Breast epithelium (tissue), 4 donors: ENCODE measurements around the gene HEATR9. TPM values are rescaled to one million over a fixed set of nuclear protein-coding genes. Genes with fewer than 3 reads are reported as not detected.

Experiments used
- DNase-seq, 2 donors: peaks; one replicate each; pipeline ENCODE4 v3.0.0-alpha.2; 2019; ENCODE audit warnings: low spot score in 2 of 2
- H3K27ac ChIP-seq, 2 donors: fragments of 200-600 bp; sonication (generic) in 1 of 2; one replicate each; pipeline ENCODE4 v1.5.1; 2016 to 2019; ENCODE audit warnings: mild to moderate bottlenecking in 1 of 2
- H3K27me3 ChIP-seq, 2 donors: fragments of 200-600 bp; sonication (generic) in 1 of 2; one replicate each; pipeline versions ENCODE4 v1.5.1 to v1.6.0; 2017 to 2019; ENCODE audit warnings: control low read depth in 1 of 2, mild to moderate bottlenecking in 1 of 2
- H3K36me3 ChIP-seq: fragments of 200-600 bp; one replicate; pipeline ENCODE4 v1.5.1; 2019
- H3K4me1 ChIP-seq, 2 donors: fragments of 200-600 bp; sonication (generic); one replicate each; pipeline ENCODE4 v1.5.1; 2016 to 2019; ENCODE audit warnings: control low read depth in 1 of 2
- H3K4me3 ChIP-seq, 3 donors: fragments of 200-600 bp; sonication (generic); 1 replicate in 2 of 3; 2 replicates in 1 of 3; pipeline ENCODE4 v1.5.1; 2016 to 2019; ENCODE audit warnings: mild to moderate bottlenecking in 3 of 3, moderate library complexity in 2 of 3
- H3K9me3 ChIP-seq, 2 donors: fragments of 200-600 bp; sonication (generic) in 1 of 2; one replicate each; pipeline ENCODE4 v1.5.1; 2016 to 2019; ENCODE audit warnings: control low read depth in 1 of 2
- POLR2A ChIP-seq: fragments of 450-650 bp; IDR thresholded peaks from one replicate; pipeline ENCODE4 v1.6.1; 2016; ENCODE audit warnings: antibody characterized with exemption, mild to moderate bottlenecking, moderate library complexity
- POLR2AphosphoS5 ChIP-seq, 3 donors: sonication (generic); formaldehyde crosslinking; IDR thresholded peaks; one replicate each; pipeline ENCODE4 v1.6.1; 2017; ENCODE audit warnings: antibody characterized with exemption in 3 of 3
- intact Hi-C: fragments of 100-400 bp; cut with DNase I; formaldehyde crosslinking; loops from one replicate; pipeline ENCODE4 v1.15.1; 2023; ENCODE audit warnings: low total_unique reads
- total RNA-seq, 3 donors: library from RNA; depleted of rRNA; stranded (reverse); fragments of >200 nt; gene quantifications; one replicate each; pipeline ENCODE4 v1.1.0, GENCODE V29; 2016
- TF ChIP-seq, protein P1 (sequence below), 3 donors: fragments of 450-650 bp; IDR thresholded peaks; one replicate each; pipeline ENCODE4 v1.5.1; 2016 to 2017; ENCODE audit warnings: antibody characterized with exemption in 3 of 3, mild to moderate bottlenecking in 3 of 3, moderate library complexity in 3 of 3

The HEATR9 gene
- total RNA-seq, 3 donors from 2014 or later: 0.16 TPM; not detected in 2

DNA sequence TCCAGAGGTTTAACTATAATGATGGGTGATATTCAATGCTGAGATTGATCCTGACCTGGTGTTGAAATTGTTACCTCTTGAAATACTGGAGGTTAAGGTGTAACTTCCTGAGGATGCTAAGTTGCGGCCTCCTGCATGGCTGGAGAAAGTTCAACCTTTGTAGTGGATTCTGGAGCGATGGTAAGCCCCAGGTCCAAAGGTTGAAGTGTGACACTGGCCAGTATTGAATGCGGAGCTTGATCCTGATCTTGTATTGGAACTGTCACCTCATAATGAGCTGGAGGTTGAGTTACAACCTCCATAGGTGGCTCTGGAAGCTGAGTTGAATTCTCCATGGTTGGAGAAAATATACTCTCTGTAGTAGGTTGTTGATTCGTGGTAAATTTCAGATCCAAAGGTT, 44.9 kb upstream of the HEATR9 start:
- H3K9me3 ChIP-seq: no peaks in the 10 kb centered on the region
- TF ChIP-seq POLR2A: no peak
- TF ChIP-seq, protein P1, sequence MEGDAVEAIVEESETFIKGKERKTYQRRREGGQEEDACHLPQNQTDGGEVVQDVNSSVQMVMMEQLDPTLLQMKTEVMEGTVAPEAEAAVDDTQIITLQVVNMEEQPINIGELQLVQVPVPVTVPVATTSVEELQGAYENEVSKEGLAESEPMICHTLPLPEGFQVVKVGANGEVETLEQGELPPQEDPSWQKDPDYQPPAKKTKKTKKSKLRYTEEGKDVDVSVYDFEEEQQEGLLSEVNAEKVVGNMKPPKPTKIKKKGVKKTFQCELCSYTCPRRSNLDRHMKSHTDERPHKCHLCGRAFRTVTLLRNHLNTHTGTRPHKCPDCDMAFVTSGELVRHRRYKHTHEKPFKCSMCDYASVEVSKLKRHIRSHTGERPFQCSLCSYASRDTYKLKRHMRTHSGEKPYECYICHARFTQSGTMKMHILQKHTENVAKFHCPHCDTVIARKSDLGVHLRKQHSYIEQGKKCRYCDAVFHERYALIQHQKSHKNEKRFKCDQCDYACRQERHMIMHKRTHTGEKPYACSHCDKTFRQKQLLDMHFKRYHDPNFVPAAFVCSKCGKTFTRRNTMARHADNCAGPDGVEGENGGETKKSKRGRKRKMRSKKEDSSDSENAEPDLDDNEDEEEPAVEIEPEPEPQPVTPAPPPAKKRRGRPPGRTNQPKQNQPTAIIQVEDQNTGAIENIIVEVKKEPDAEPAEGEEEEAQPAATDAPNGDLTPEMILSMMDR (IDR thresholded peaks at IDR 0.05): no peak
- no peak for DNase-seq
- H3K36me3 ChIP-seq: no peaks in the 10 kb centered on the region
- no peaks in the 10 kb centered on the region for H3K4me1 ChIP-seq
- H3K27me3 ChIP-seq: no peaks in the 10 kb centered on the region
- intact Hi-C loops: no loop called here
- H3K27ac ChIP-seq: no peak overlapping the region
- no peak overlapping the region for H3K4me3 ChIP-seq

DNA sequence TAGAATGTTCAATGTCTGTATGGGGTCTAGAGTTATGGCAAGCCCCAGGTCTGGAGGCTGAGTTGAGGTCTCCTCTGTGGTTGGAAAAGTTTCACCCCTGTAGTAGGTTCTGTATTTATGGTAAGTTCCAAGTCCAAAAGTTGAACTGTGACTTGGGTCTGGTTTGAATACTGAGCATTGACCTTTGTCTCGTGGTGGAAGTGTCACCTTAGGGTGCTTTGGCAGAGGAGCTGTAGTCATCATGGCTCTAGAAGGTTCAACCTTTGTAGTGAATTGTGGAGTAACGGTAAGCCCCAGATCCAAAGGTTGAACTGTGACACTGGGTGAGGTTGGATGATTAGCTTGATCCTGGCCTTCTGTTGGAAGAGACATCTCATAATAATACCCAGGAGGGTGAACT, 44.3 kb upstream of the HEATR9 start:
- DNase-seq: no peak
- no peaks in the 10 kb centered on the region for H3K9me3 ChIP-seq
- intact Hi-C loops: no loop called here

DNA sequence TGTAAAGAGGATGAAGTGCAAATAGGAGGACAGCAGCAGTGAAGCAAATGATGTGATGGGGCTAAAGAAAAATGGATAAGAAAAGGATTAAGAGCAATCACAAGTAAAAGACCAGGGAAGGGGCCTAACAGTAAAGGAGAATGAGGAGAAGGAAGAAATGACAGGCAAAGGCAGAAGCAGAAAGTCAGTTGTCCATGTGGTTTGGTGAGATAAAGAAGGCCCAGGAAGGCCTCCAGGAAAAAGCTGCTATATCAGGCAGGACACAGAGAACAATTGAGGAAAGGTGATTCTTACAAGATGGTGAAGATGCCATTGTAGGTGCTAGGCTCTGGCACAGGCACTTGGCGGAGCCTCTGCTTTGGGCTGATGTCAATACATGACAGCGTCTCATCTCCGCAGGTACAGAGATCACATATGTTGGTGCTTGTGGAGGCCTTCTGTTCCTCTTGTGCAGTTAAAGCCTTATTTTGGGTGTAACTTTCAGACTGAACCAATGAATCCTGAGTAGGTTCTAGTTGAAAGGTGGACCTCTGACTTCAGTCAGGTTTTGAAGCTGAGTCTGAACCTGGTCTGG, 43.7 kb upstream of the HEATR9 start:
- no peak overlapping the region for H3K27ac ChIP-seq
- H3K4me1 ChIP-seq: no peaks in the 10 kb centered on the region
- no peak for DNase-seq
- no peaks in the 10 kb centered on the region for H3K36me3 ChIP-seq
- intact Hi-C loops: no loop called here
- TF ChIP-seq POLR2A (no peak), POLR2AphosphoS5 (IDR thresholded peaks at IDR 0.05) (no peak)
- TF ChIP-seq, protein P1 (IDR thresholded peaks at IDR 0.05): no peak
- no peak overlapping the region for H3K4me3 ChIP-seq
- no peaks in the 10 kb centered on the region for H3K27me3 ChIP-seq
- H3K9me3 ChIP-seq: no peaks in the 10 kb centered on the region

More for the DNA sequence above, 44.3 kb upstream of the HEATR9 start:
- no peak overlapping the region for H3K4me3 ChIP-seq
- no peak overlapping the region for H3K27ac ChIP-seq
- no peaks in the 10 kb centered on the region for H3K36me3 ChIP-seq
- no peaks in the 10 kb centered on the region for H3K4me1 ChIP-seq
- TF ChIP-seq POLR2AphosphoS5 (IDR thresholded peaks at IDR 0.05) (no peak), POLR2A (no peak)
- TF ChIP-seq, protein P1 (IDR thresholded peaks at IDR 0.05): no peak
- H3K27me3 ChIP-seq: no peaks in the 10 kb centered on the region

DNA sequence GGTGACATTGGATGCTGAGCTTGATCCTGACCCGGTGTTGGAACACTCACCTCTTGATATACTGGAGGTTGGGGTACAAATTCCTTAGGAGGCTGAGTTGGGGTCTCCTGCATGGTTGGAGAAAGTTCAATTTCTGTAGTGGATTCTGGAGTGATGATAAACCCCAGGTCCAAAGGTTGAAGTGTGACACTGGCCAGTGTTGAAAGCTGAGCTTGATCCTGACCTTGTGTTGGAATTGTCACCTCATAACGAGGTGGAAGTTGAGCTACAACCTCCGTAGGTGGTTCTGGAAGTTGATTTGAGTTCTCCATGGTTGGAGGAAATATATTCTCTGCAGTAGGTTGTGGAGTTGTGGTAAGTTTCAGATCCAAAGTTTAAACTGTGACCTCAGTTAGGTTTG, 40.7 kb upstream of the HEATR9 start:
- TF ChIP-seq POLR2A (no peak), POLR2AphosphoS5 (IDR thresholded peaks at IDR 0.05) (no peak)
- TF ChIP-seq, protein P1 (IDR thresholded peaks at IDR 0.05): no peak

DNA sequence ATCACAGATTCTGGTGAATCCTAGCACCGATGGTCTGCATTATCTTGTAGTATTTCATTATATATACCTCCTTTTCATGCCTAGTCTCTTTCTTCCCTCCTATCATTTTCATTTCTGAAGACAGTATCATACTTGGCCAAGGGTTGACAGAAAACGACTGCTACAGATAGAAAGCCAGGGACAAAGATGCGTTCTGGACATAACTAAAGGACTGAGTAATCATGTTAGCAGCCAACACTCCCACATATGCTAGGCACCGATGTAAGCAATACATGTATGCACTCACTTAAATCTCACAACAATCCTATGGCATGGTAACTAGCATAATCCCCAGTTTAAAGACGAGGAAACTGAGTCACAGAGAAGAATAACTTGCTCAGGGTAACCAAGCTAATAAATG, 39.0 kb upstream of the HEATR9 start:
- Histone ChIP-seq H3K4me1 (no peaks in the 10 kb centered on the region), H3K4me3 (no peak overlapping the region), H3K36me3 (no peaks in the 10 kb centered on the region), H3K27me3 (no peaks in the 10 kb centered on the region), H3K27ac (no peak overlapping the region), H3K9me3 (no peaks in the 10 kb centered on the region)
- TF ChIP-seq, protein P1 (IDR thresholded peaks at IDR 0.05): no peak
- no peak for TF ChIP-seq POLR2AphosphoS5 (IDR thresholded peaks at IDR 0.05)
- no peak for TF ChIP-seq POLR2A
- intact Hi-C loops: no loop called here
- DNase-seq: no peak

More for the DNA sequence above, 40.7 kb upstream of the HEATR9 start:
- no peaks in the 10 kb centered on the region for H3K4me1 ChIP-seq
- DNase-seq: no peak
- intact Hi-C loops: no loop called here
- H3K9me3 ChIP-seq: no peaks in the 10 kb centered on the region
- H3K27me3 ChIP-seq: no peaks in the 10 kb centered on the region
- no peak overlapping the region for H3K27ac ChIP-seq
- H3K36me3 ChIP-seq: no peaks in the 10 kb centered on the region
- H3K4me3 ChIP-seq: no peak overlapping the region
